Stimulated activated CD8-positive, alpha-beta memory T cell treated with anti-CD3 and anti-CD28 coated beads, Interleukin-15, amount 100 ng/mL, for 4 hours (primary cell): ENCODE data around the gene NCAM1.
"Not testable (repeated sequence)": the region's sequence is repeated elsewhere in the genome, so short reads cannot be mapped to it uniquely, and the experiment has no call there.

Experiments
- DNase-seq, 2 donors: peaks; one replicate each; pipeline ENCODE4 v3.0.0-alpha.2; 2020; ENCODE audit warnings: low read depth in 2 of 2

NCAM1 gene

DNA sequence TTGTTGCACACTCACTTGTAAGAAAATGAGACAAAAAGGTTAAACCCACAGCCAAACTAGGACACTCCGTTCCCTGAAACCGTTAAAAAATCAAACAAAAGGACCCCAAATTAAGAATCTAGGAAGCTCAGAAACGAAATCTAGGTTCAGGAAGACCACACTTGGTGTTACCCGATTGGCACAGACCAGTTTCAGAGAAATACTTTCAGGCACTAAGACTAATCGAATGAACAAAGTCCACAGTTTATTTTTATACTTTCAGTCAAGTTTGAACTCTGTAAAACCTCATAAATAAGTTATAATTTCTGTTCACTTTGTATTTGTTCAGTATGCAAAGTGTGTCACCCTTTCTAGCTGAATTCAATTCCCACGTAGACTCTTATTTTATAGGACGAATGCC is 314.4 kb downstream of the NCAM1 start:
- DNase-seq = no peak

DNA sequence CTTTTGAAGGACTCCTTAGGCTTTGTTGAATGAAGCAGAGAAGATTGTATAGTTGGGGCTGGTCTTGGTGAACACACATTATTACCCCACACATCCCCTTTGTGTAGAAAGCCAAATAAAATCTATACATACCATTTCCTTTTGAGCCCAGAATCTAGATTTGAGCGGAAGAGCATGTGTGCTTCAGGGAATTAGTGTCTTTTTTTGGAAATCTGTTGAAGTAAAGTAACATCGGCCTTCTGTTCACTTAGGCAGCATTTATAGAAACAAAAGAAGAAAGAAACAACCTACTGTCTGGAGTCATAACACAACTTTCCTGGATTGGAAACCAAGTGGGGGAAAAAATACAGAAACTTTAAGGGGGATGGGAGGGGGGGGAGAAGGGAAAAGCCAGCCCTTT is 315.2 kb downstream of the NCAM1 start:
- DNase-seq = no peak

DNA sequence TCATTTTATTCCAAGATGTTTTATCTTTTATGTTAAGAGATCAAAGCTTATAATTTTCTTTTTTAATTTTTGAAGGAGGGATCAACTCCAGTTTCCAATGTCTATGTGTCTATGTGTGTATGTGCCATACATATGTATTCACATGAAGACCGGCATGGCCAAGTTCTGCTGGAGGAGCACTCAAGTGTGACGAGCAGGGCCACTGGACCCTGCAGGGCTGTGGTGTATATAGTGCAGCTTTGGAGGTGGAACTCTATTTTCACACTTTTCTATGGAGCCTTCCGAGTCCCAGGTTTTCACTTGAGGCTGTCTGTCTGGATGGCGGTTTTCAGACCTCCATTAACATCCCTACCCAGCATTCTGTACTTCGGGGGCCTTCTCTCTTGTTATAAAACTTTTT is 316.7 kb downstream of the NCAM1 start:
- DNase-seq = no peak

DNA sequence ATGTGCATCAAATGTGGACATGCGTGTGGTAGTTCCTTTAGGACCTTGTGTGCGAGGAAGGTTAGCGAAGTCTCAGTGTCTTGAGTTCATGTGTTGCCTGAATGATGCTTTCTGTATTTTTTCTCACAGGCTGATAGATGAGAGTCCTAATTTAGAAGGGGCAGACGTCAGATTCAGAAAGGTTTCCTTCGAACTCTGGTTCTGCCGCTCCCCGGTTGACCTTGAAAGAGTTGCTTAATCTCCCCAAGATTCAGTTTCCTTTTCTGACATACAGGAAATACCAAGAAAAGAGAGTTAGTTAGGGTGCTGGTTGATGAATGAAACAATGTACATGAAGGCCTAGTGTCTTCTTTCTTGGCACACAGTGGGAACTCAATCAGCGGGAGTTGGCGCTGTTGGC is 317.3 kb downstream of the NCAM1 start:
- DNase-seq = no peak

DNA sequence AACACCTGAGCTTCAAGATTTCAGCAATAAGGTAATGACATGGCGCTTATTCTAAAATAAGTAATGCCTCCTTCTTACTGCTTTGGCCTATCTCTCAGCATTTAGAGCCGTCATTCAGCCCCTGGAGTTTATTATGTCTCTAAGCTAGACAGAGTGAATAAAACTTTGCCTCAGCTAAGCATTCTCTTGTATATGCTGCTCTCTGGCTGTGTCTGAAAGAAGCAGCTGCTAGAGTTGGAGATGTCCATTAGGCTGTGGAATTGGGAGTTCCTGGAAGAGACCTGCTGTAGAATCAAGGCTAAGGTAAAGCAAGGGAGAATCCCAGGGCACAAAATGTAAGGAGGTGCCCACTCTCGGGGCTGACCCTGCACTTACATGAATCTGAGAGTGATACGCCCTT is 317.7 kb downstream of the NCAM1 start:
- DNase-seq = no peak

DNA sequence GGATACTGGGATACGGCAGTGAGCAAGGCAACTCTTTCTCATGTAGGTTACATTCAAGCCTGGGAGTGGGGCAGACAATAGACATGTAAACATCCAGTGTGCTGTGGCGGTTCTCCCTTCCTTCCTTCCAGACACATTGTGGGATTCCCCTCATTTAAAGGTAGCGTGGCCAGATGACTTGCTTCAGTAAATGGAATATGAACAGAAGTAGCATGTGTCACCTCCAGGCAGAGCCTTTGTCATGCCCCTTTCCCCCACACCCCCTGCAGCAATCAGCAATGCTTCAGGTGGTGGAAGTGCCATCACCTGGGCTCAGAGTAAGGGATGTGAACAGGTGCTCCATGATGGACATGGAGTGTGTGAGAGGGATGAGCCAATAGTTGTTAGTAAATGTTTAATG is 318.4 kb downstream of the NCAM1 start:
- no peak for DNase-seq

DNA sequence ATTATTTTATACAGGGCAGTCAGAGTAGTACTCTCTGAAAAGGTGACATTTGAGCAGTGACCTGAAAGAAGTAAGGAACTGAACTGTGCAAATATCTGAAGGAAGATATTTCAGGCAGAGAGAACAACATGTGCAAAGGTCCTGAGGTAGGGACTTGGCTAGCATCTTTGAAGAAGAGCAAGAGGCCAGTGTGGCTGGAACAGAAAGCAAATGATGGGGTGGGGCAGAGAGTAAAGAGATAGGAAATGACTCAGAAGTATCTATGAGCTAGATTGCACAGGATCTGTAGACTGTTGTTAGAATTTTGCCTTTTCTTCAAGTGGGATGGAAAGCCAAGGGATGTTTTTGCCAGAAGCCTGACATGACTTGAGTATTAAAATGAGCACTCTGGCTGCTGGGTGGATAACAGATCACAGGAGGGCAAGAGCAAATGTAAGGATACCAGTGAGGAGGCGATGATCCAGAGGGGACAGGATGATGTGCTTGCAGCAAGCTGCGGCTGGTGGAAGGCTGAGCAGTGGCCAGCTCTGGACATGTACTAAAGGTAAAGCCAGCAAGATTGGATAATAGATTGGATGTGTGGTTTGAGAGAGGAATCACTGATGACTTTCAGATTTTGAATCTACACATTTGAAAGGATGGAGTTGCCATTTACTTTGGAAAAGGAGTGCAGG is 320.0 kb downstream of the NCAM1 start:
- no peak for DNase-seq

DNA sequence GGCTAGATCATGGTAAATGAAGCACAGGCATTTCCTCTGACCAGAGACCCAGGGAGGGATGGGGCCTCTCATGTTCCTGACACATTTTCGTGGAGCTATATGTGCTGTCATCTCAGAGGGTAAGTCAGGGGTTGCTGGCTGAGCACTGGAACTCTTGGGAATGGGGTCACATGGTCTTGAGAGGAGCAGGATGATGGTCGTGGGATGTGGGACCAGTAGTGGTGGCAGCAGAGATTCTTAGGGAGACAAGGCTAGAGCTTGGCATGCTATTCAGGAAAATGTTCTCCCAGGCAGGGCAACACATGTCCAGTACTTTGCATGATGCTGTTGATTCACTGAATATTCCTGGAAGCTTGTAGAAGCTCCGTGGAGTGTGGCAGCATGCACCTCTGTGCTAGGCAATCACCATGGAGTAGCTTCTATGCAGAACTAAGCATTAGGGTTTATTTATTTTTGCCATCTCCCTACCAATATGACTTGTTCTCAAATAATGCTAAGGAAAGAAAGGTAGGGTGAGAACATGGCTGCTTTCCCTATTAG is 321.7 kb downstream of the NCAM1 start:
- no peak for DNase-seq

DNA sequence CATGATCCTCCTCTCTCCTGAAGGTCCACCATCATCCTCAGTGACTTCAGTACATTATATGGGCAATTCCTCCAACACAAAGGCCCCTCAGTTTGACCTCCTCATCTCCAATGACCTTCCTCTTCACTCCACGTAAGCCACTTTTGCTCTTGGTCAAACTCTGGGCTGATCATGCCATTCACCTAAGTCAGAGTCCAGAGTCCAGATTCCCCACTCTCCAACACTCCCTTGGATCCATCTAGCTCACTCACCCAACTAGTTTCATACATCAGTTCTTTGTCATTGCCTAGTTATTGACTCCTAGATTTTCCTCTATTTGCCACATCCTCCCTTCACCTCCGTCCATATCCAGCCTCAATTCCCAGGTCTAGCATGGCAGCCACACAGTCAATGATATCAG is 322.7 kb downstream of the NCAM1 start:
- no peak for DNase-seq

DNA sequence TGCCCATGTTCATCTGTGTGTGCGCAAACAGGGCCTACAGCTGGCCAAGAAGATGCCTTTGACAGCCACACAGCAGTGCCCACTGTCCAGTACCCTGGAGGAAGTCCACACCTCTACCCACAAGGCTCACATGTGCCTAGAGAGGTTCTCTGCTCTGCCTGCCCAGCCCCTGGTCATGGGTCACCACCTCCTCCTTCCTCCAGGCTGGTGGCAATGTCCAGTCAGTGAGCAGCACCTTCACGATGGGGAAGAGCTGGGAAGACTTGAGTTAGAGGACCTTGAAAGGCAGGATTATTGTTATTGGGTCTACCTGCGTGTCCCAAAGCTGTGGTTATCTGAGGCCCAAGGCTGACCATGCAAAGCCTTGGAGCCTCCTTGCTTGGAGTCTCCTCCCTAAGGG is 324.8 kb downstream of the NCAM1 start:
- DNase-seq = no peak

DNA sequence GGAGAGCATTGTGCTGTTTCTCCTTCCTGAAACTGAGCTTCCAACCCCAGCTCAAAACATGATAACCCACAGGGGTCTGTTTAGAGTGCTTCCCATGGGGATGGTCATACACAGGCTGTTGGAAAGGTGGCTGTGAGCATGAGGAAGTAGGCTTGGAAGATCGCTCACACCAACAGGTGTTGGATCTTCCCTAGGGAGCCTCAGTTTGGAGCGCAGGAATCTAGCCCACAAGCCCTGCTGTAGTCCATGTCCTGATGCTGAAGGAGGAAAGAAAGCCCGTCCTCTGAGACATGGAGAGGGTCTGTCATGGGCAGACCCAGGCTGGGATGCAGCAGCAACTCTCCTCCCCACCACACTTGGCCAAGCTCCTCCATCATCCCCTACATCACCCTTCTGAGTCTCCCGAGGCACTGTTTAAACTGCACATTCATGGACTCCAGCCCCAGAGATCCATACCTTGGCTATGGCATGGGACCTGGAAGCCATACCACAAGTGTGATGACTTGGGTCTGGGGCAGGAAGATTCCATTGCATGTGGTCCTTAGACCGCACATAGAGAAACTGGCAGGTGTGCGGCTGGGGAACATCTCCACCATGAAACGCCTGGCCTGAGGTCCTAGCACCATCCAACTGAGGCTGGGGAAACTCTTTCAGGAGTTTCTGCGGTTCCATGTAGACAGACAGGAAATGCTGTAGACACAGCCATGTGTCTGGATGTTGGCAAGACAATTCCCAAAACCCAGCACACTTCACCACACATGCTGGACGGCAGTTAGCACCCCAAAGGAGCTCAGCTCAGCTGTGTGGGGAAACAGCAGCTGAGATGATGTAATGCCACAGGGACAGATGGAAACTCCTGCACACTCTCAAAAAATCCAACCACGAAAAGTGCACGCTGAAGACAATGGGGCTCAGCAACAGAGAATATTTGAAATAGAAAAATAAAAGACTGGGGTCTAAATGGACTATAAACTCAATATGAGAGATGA is 325.6 kb downstream of the NCAM1 start:
- no peak for DNase-seq

DNA sequence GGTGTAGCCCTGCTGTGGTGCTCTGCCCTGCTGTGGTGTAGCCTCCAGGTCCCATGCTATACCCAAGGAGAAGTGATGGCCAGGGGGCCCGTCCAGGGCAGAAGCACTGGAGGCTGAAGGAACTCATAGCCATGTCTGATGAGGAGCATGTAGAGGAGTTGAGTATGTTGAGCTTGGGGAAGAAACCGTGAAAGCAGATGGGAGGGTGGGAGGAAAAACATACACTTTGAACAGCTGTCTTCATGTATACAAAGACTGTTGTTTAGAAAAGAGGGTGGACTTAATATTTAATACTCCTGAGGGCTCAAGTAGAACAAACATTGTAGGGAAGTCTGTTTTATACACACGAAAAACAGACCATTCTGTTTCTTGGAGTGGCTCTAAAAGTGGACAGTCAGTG is 326.6 kb downstream of the NCAM1 start:
- DNase-seq = no peak

DNA sequence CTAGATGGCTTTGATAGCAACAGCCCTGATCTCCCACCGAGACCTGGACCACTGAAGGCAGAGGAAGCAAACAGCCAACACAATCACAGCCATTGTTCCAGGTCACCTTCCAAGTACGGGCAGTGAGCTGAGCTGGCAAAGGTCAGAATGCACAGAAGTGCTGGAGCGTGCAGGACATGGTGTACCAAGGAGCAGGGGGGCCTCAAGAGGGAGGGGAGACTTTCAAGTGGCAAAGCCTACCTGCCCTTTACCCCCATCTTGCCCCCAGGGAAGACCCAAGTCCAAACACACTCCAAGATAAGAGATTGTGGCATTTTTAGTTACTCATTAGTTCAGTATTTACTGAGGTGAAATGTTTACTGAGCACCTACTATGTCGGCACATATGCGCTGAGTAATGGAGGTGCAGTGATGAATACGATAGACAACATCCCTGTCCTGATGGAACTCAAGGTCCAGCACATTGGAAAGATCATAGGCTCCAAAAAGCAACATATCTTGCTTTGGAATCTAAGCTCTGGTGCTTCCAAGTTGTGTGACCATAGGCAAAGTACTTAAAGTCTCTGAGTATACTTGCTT is 327.2 kb downstream of the NCAM1 start:
- no peak for DNase-seq

DNA sequence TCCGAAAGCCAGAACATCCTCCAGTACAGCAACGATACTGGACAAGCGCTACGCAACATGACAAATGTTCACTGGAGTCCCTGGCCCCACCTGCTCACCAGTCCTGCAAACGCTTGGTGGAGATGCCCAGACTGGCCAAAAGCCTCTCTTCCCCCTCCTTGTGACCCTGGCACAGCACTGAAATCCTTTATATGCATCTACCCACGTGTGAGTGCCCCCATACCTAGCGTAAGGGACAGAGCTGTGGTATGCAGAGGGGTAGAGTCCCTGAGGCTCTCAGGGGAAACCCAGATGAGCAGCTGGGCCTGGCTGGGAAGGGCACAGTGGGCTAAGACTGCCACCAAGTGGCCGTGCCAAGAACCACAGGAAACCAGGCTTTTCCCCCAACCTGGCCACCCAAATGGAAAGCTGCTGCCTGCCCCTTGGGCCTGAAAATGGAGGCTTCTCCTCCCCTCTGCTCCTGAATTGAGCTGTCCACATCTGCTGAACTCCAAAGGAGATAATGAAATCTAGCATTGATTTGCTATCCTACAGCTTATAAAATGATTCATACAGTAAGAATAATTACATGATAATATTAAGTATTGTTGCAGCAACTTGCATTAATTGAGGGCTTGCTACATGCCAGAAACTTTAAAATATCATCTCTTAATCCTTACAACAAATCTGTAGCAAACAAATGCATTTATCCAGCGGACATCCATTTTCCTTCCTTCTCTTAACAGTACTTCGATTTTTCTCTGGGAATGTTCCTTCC is 328.4 kb downstream of the NCAM1 start:
- peak; percentile 7 to 15 for DNase-seq

DNA sequence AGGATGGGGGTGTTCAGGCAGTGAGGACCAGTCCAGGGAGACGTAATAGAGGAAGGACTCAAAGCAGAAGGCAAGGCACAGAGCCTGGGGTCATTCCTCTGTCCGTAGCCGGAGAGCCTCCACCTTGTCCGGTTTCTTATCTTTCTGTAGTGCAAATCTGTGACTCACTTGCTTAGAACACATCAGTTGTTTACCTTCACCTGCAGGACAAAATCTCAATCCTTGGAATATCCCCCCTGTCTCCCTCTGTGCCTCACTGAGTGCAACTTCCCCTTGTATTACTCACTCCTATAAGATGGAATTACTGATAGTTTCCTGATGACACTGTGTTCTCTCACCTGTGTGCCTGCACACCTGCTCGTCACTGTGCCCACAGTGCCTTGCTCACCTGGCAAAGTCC is 332.7 kb downstream of the NCAM1 start:
- DNase-seq = no peak

DNA sequence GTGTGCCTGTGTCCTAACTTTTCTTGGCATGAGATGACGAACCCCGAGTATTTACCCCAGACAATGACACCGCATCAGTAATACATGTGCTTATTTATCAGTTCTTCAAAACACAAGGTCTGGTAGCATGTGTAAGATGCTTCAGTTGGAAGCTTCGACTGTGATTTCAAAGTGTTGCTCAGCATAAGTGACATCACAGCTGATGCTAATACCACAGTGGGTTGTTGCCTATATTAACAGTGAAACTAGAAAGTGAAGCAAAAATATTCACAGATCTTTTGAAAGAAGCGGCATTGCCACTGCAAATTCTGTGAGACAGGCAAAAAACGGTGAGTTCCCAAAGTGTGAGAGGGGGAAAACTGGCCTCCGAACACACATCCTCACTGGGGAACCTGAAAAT is 334.8 kb downstream of the NCAM1 start:
- no peak for DNase-seq

DNA sequence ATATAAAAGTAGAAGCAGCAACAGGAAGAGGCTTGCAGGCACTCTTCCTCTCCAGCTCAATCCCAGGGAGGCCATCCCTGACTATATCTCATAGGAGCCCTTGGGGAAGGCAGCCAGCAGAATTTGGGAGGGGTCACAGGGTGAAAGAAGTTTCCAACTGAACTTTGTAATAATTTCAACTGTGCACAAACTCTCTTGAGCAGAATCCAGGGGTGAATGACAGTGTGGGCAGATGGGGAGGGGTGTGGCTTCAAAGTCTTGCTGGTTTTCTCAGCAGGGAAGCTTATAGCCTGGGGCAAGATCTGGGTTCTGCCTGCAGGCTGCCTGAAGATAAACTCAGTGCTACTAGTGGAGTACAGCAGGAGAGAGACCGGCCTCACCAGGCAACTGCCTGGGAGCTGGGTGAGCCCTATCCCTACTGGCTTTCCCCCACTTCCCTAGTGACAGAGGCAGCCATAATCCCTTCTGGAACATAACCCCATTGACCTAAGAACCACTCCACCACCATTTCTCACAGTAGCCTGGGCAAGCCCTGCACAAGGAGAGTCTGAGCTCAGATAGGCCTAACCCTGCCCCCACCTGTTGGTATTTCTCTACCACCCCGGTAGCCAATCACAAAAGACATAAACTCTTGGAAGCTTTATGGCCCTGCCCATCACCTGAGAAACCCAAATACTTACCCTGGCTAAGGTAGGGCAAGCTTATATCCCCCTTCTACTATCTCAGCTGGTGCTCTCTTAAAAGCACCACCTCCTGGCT is 335.4 kb downstream of the NCAM1 start:
- DNase-seq = no peak

DNA sequence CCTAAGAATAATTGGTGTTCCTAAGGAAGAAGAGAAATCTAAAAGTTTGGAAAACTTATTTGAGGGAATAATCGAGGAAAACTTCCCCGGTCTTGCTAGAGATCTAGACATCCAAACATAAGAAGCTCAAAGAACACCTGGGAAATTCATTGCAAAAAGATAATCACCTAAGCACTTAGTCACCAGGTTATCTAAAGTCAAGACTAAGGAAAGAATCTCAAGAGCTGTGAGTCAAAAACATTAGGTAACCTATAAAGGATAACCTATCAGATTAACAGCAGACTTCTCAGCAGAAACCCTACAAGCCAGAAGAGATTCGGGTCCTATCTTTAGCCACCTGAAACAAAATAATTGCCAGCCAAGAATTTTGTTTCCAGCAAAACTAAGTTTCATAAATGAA is 337.3 kb downstream of the NCAM1 start:
- DNase-seq = not testable (repeated sequence)

DNA sequence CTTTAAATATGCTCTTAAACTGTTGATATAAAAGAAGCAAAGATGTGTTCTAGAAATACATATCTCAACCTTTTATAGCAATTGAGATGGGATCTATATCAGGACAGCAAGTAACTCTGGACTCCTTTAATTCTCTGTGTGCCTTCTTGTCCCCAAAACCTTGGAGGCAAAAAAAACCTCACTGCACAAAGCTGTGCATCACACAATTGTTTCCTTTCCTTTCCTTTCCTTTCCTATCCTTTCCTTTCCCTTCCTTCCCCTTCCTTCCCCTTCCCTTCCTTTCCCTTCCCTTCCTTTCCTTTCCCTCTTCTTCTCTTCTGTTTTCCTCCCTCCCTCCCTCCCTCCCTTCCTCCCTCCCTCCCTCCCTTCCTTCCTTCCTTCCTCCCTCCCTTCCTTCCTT is 343.7 kb downstream of the NCAM1 start:
- DNase-seq = no peak

DNA sequence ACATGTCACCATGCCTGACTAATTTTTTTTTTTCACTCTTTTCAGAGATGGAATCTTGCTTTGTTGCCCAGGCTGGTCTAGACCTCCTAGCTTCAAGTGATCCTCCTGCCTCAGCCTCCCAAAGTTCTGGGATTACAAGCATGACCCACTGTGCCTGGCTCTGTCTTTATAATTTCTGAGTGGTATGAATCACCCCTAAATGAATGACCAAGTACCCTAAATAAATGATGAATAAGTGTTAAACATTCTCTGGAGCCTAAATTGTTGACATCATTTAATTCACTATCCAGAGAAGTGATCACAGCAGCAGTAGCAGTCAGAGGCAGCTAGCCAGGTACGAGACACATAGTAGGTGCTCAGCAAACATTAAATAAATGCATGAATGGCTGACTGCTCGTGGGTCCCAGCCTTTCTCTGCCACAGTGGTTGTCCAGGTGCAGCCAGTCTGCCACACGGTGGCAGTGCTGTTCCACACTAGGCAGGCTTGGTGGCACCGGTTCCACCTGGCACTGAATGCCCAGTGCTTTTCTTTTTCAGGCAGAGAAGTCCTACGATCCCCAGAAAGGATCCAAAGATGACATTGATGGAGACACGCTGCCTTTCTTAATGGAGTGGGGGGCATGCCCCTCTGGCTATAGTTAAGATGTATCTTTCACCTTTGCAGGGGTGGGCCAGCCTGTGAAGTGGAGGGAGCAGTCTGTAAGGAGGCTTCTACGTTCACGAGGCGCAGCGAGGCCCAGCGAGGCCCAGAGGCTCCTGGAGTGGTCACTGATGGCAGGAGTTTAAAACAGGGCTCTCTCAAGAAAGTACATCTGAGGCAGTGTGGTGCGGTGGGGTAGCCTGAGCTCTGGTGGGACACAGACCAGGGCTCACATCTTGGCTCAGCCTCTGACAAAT is 344.5 kb downstream of the NCAM1 start:
- DNase-seq = peak in 1 of 2 donors; percentile 22
